Activated naive CD8-positive, alpha-beta T cell treated with anti-CD3 and anti-CD28 coated beads, Interleukin-2, amount 50 U/mL, for 24 hours (primary cell): ENCODE results near the gene DGAT2L6.
"Not testable (repeated sequence)": the region's sequence is repeated elsewhere in the genome, so short reads cannot be mapped to it uniquely, and the experiment has no call there.

ENCODE experiments used
- ATAC-seq: fragments of 150-1000 bp; cut with Tn5 transposase; one replicate; pipeline ENCODE4 v1.10.0; 2021
- DNase-seq: peaks from one replicate; pipeline ENCODE4 v3.0.0; 2021
- H3K27ac Mint-ChIP-seq: one replicate; pipeline ENCODE4 v1.8.0; 2021; ENCODE audit warnings: mild to moderate bottlenecking, mixed read lengths
- H3K27me3 Mint-ChIP-seq: one replicate; pipeline ENCODE4 v1.8.0; 2021; ENCODE audit warnings: mixed read lengths
- H3K36me3 Mint-ChIP-seq: one replicate; pipeline ENCODE4 v1.8.0; 2021; ENCODE audit warnings: low read depth, mixed read lengths
- H3K4me1 Mint-ChIP-seq: one replicate; pipeline ENCODE4 v1.8.0; 2021; ENCODE audit warnings: mixed read lengths
- H3K4me3 Mint-ChIP-seq: one replicate; pipeline ENCODE4 v1.8.0; 2021; ENCODE audit warnings: mild to moderate bottlenecking, moderate library complexity, mixed read lengths
- H3K9me3 Mint-ChIP-seq: one replicate; pipeline ENCODE4 v1.8.0; 2021; ENCODE audit warnings: mixed read lengths

DGAT2L6 gene

DNA sequence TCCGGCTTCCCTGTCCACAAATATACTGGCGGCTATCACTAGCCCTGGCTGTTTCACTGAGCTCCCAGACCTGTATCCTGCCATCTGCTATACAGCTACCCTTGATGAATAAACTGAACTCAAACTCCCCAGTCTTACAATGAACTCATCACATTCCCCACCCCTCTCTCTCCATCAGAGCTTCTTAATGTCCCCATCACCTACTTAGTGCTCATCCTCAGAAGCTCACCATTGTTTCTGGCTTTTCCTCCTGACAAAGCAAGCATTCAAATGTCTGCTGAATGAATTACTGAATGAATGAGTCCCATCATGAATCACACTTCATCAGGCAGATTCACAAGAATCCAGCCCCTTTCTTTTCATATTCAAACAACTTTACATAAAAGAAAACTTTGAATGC lies 5.7 kb upstream of the DGAT2L6 start:
- DNase-seq, result no peak
- no peak overlapping the region for H3K27ac Mint-ChIP-seq
- no peaks in the 10 kb centered on the region for H3K27me3 Mint-ChIP-seq
- no peak overlapping the region for H3K4me3 Mint-ChIP-seq
- H3K4me1 Mint-ChIP-seq, result peaks cover 12% of the 10 kb centered on the region
- H3K9me3 Mint-ChIP-seq, result no peaks in the 10 kb centered on the region
- ATAC-seq, result no peak
- H3K36me3 Mint-ChIP-seq, result peaks cover 3% of the 10 kb centered on the region

DNA sequence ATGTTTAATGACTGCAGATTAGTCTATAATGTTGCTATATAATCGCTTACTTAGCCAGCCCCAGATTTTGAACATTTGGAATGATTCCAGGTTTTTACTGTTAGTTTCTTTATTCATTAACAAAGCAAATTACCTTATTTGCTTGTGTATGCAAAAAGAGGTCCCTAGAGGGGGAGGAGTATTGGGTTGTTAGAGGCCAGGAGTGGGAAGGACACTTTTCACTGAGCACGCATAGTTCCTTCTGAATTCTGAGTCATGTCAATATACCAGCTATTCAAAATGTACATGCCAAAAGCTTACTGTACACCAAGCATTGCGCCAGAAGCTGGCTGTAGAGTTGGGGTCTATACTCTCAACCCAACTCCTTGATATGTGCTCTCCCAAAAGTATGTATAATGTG lies 5.1 kb upstream of the DGAT2L6 start:
- peaks cover 3% of the 10 kb centered on the region for H3K36me3 Mint-ChIP-seq
- H3K4me3 Mint-ChIP-seq, result no peak overlapping the region
- H3K27ac Mint-ChIP-seq, result no peak overlapping the region
- peaks cover 12% of the 10 kb centered on the region for H3K4me1 Mint-ChIP-seq
- H3K27me3 Mint-ChIP-seq, result no peaks in the 10 kb centered on the region
- ATAC-seq (no peak), DNase-seq (no peak)
- H3K9me3 Mint-ChIP-seq, result no peaks in the 10 kb centered on the region

DNA sequence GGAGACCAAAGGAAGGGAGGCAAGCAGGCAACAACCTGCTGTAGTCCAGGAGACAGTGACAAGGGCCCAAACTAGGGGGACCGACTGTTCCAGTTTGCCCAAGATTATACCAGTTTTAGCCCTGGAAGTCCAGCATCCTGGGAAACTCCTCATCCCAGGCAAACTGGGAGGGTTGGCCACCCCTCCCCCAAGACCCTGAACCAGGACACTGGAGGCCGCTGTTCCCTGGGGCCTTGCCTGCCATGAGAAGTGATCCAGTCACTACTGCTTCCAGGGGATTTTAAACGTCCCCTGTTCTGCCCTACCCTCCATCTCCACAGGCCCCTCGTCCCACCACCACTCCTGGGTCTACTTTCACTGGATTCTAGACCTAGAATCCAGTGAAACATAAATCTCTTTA lies 4.3 kb upstream of the DGAT2L6 start:
- Mint-ChIP-seq H3K36me3 (no peaks in the 10 kb centered on the region), H3K4me1 (peaks cover 12% of the 10 kb centered on the region), H3K4me3 (no peak overlapping the region), H3K9me3 (no peaks in the 10 kb centered on the region), H3K27ac (no peak overlapping the region), H3K27me3 (no peaks in the 10 kb centered on the region)
- ATAC-seq (no peak), DNase-seq (no peak)

DNA sequence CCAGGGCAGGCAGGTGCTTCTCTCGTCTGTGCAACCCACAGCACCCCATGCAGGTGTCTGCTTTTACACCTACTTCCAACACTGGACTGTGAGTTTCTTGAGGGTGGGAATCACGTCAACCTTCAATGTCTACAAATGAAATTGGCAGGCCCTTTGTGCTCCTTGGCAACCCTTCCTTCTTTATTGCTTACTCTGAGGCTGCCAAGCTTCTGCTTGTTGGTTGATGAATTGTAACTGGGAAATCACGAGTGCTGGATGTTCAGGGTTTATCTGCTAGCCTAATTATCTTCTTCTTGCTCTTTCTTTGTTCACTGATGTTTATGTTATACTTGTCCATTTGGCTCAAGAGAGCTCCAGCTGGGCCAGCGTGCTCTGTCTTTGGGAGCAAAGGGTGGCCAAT lies 2.5 kb upstream of the DGAT2L6 start:
- Mint-ChIP-seq H3K9me3 (no peaks in the 10 kb centered on the region), H3K36me3 (no peaks in the 10 kb centered on the region), H3K27me3 (no peaks in the 10 kb centered on the region), H3K27ac (no peak overlapping the region), H3K4me1 (peaks cover 12% of the 10 kb centered on the region), H3K4me3 (no peak overlapping the region)
- no peak for ATAC-seq
- no peak for DNase-seq

DNA sequence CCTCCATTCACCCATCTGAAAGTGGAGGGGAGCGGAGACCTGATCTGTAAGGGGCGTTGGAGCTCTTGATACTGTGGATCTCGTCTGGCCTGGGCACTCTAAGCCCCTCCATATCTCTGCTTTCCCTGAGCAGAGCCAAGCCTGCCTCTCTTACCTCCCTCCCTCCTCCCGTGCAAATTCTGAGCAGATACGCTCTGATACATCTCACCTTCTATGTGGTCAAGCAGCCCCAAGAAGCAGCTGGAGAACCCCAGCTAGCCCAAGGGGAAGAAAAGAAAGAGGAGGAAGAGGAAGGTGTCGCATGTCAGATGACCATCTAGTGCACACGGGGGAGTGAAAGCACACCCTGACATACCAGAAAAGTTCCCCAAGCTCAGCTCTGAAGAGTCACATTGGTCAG lies 1.9 kb upstream of the DGAT2L6 start:
- Mint-ChIP-seq H3K27ac (no peak overlapping the region), H3K4me1 (peaks cover 12% of the 10 kb centered on the region), H3K4me3 (no peak overlapping the region), H3K9me3 (no peaks in the 10 kb centered on the region), H3K27me3 (no peaks in the 10 kb centered on the region), H3K36me3 (no peaks in the 10 kb centered on the region)
- DNase-seq (no peak), ATAC-seq (no peak)

DNA sequence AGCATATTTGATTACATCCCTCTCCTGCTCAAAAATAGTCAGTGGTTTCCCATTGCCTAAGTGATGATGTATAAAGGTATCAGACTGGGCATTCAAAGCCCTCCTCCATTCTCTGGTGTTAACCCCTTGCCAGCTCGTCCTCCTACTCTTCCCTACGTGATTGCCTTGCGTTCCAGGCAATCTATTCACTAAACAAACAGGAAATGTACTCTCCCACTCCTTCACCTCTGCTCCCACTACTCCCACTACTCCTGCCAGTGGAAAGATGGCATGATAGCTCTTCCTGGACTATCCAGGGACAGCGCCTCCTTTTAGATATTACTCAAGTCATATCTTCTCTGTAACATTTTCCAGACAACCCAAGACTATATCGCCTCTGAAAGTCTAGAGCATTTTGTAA lies 5.8 kb downstream of the DGAT2L6 start:
- H3K27ac Mint-ChIP-seq, result no peak overlapping the region
- H3K27me3 Mint-ChIP-seq, result peaks cover 3% of the 10 kb centered on the region
- ATAC-seq, result no peak
- DNase-seq, result no peak
- no peak overlapping the region for H3K4me3 Mint-ChIP-seq
- no peaks in the 10 kb centered on the region for H3K36me3 Mint-ChIP-seq
- H3K9me3 Mint-ChIP-seq, result no peaks in the 10 kb centered on the region
- no peaks in the 10 kb centered on the region for H3K4me1 Mint-ChIP-seq

DNA sequence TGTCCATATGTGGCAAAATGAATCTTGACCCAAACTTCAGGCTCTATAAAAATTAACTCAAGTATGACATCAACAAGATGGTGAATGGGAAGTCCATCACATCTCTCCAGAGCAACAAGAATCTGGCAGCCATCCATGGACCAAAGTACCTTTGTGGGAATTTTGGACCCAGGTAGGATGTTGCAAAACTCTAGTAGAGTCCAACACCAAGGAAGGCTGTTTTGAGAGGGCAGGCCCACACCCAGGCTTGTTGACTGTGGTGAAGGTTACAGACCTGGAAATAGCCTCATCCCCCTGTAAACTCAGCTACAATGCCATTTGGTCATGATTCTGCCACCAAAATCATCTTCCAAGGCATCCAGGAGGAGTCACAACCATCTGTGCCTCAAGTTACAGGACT lies 12.9 kb downstream of the DGAT2L6 start:
- Mint-ChIP-seq H3K36me3 (no peaks in the 10 kb centered on the region), H3K4me1 (no peaks in the 10 kb centered on the region), H3K27ac (no peak overlapping the region), H3K27me3 (peaks cover 2% of the 10 kb centered on the region), H3K9me3 (peaks cover 9% of the 10 kb centered on the region), H3K4me3 (no peak overlapping the region)
- ATAC-seq (no peak), DNase-seq (no peak)

DNA sequence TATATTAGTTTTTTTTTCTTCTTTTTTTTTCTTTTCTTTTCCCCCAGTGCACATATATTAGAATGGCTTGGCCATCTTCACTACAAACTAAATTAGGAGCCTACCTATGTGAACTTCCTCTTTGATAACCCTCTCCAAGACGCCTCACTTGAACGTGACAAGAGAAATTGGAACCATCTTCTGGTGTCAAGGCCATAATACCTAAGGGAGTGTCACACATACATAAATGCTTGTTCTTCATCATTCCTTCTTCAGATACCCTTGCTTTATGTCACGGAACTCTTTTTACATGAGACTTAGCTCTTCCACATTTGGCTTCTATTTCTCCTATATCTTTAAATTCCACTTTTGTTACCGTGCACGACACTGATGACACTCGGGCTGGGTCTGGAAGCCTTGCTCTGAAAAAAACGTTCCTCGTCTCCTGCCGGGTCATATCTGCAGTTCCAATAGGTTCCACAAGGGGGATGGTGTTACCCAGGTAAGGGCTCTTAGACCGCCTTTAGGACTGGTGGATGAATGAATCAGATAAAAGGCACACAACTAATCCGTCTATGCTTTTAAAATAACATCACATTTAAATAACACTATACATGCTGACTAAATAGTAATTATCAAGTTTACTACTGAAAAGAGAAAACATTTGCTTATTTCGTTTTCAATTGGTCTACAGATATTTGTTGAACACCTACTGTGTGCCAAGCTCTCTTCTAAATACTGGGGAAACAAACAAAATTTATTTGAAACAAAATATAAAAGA lies 19.9 kb downstream of the DGAT2L6 start:
- Mint-ChIP-seq H3K36me3 (no peaks in the 10 kb centered on the region), H3K27ac (no peak overlapping the region), H3K4me3 (no peak overlapping the region), H3K27me3 (peaks cover 3% of the 10 kb centered on the region), H3K4me1 (peaks cover 7% of the 10 kb centered on the region), H3K9me3 (no peaks in the 10 kb centered on the region)
- DNase-seq (peak; percentile 68), ATAC-seq (peak; percentile 89)

DNA sequence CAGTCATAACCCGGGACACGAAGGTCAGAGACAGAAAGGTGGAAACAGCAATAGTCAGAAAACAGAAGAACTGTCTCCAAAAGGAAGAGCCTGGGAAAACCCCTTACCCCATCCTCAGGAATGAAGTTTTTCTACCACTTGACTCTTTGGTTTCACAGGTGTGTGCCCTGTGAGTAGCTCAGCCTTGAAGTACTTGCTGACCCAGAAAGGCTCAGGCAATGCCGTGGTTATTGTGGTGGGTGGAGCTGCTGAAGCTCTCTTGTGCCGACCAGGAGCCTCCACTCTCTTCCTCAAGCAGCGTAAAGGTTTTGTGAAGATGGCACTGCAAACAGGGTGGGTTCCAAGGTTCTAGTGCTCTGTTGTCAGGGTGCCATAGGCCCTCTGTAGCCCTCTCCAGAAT lies 24.4 kb downstream of the DGAT2L6 start:
- H3K4me3 Mint-ChIP-seq, result no peak overlapping the region
- H3K4me1 Mint-ChIP-seq, result peaks cover 7% of the 10 kb centered on the region
- DNase-seq, result no peak
- no peak for ATAC-seq
- no peaks in the 10 kb centered on the region for H3K9me3 Mint-ChIP-seq
- H3K27me3 Mint-ChIP-seq, result peaks cover 2% of the 10 kb centered on the region
- no peaks in the 10 kb centered on the region for H3K36me3 Mint-ChIP-seq
- H3K27ac Mint-ChIP-seq, result no peak overlapping the region

DNA sequence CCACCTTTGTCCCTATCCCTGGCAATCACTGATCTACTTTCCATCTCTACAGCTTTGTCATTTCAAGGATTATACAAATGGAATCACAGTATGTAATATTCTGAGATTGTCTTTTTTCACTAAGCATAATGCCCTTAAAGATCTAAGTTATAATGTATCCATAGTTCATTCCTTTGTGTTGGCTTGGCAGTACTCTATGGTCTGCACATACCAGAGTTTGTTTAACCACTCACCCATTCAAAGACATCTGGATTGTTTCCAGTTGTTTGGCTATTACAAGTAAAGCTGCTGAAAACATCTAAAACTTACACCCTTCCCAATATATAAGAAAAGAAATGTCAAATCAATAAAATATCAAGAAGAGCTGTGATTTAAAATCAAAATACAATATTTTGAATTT lies 31.2 kb downstream of the DGAT2L6 start:
- H3K9me3 Mint-ChIP-seq, result no peaks in the 10 kb centered on the region
- no peak for ATAC-seq
- no peaks in the 10 kb centered on the region for H3K4me1 Mint-ChIP-seq
- no peaks in the 10 kb centered on the region for H3K36me3 Mint-ChIP-seq
- no peak overlapping the region for H3K27ac Mint-ChIP-seq
- H3K27me3 Mint-ChIP-seq, result no peaks in the 10 kb centered on the region
- no peak overlapping the region for H3K4me3 Mint-ChIP-seq
- no peak for DNase-seq

DNA sequence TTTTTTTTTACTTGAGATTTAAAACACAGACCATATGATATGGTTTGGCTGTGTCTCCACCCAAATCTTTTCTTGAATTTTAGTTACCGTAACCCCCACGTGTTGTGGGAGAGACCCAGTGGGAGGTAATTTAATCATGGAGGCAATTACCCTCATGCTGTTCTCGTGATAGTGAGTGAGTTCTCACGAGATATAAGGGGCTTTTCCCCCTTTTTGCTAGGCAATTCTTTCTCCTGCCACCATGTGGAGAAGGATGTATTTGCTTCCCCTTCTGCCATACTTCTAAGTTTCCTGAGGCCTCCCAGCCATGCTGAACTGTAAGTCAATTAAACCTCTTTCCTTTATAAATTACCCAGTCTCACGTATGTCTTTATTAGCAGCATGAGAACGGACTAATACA lies 32.3 kb downstream of the DGAT2L6 start:
- not testable (repeated sequence) for H3K36me3 Mint-ChIP-seq, H3K4me1 Mint-ChIP-seq, H3K9me3 Mint-ChIP-seq, H3K27ac Mint-ChIP-seq, ATAC-seq, H3K4me3 Mint-ChIP-seq, H3K27me3 Mint-ChIP-seq, DNase-seq

DNA sequence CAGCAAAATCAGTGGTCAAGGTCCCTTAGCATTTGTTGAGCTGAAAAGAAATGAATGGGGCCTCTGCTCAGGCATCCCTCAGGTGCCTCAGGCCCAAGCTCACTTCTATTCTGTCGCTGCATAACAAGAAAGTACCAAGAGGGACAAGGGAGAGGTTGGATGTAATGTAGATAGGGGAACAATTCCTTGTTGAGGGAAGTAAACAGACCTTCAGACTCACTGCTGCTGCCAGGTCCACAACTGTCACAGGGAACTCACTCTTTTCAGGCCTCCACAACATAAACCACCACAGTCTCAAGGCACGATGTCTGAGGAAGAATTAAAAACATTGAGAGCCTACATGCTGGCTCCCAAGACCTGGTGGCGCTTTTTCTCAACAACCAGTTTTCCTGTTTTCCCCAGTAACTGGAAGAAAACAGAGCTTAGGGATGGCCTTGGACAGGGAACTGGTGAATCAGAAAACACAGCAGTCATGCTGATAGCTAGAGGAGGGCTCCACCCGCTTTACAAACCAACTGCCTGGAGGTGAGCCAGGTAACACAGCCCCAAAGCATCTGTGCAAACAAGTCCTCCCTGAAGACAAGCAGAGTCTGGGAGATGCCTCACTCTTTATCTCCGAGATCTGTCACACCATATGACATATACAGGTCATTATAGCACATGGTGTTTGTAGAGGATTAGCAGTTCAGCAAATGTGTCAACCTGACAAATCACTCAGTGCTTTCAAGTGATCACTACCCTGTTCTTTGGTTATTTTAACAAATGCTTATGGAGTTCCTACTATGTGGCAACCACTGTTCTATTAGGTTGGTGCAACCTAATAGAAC lies 42.9 kb downstream of the DGAT2L6 start:
- DNase-seq (no peak), ATAC-seq (no peak)

DNA sequence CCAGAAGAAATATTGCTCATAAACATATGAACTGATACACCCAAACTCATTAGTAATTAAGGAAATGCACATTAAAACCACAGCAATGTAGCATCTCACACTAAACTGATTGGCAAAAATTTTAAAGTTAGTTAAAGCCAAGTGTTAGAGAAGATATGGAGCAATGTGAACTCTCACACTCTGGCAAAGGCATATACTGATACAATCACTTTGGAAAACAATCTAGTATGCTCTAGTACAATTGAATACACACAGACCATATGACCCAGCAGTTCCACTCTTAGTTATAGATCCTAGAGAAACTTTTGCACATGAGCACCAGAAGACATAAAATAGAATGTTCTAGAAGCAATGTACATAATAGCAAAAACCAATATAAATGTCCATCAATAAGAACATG lies 48.8 kb downstream of the DGAT2L6 start:
- H3K27me3 Mint-ChIP-seq, result no peaks in the 10 kb centered on the region
- no peak overlapping the region for H3K27ac Mint-ChIP-seq
- no peak for ATAC-seq
- H3K4me1 Mint-ChIP-seq, result peaks cover 2% of the 10 kb centered on the region
- DNase-seq, result no peak
- no peaks in the 10 kb centered on the region for H3K9me3 Mint-ChIP-seq
- H3K36me3 Mint-ChIP-seq, result no peaks in the 10 kb centered on the region
- no peak overlapping the region for H3K4me3 Mint-ChIP-seq

More for the DNA sequence above, 42.9 kb downstream of the DGAT2L6 start:
- Mint-ChIP-seq H3K27ac (no peak overlapping the region), H3K36me3 (no peaks in the 10 kb centered on the region), H3K4me1 (no peaks in the 10 kb centered on the region), H3K9me3 (no peaks in the 10 kb centered on the region), H3K4me3 (no peak overlapping the region), H3K27me3 (no peaks in the 10 kb centered on the region)

DNA sequence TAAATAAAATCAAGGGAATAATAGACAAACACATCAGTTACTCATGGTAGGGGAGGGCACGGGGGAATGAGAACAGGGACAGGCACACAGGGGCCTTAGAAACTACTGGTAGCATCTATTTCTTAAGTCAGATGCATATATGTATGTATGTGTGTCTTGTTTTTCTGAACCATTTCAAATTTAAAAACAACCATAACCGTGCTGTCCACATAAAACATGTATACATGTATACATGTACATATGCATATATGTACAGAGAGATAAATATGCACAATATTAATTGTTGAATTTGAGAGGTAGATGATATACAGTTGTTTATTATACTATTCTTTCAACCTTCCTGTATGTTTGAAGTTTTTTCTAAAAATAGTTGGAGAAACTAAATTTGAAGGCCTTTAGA lies 49.4 kb downstream of the DGAT2L6 start:
- H3K27me3 Mint-ChIP-seq, result no peaks in the 10 kb centered on the region
- no peak for ATAC-seq

DNA sequence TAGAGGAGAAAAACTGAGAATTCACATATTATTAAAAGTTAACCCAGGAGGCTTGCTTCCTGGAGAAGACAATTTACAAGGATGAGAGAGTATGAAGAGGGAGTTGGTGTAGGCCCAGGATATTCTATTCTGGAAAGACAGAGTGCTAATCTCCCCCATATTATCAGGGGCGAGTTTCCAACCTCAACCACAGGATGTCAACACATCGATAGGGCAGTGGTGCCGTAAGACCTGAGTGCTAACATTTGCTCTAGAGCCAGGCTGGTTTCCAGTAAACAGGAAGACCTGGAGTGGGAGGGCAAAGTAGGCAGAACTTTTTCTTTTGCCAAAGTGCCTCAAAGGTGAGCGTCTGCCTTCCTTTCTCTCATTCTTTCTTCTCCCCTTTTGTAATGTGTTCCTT lies 54.4 kb downstream of the DGAT2L6 start:
- DNase-seq (no peak), ATAC-seq (peak; percentile 73)
- Mint-ChIP-seq H3K27me3 (no peaks in the 10 kb centered on the region), H3K9me3 (no peaks in the 10 kb centered on the region), H3K4me1 (peaks cover 45% of the 10 kb centered on the region), H3K4me3 (peak overlapping the region; percentile 51), H3K27ac (peak overlapping the region; percentile 57), H3K36me3 (peaks cover 2% of the 10 kb centered on the region)

More for the DNA sequence above, 49.4 kb downstream of the DGAT2L6 start:
- Mint-ChIP-seq H3K9me3 (no peaks in the 10 kb centered on the region), H3K4me1 (peaks cover 7% of the 10 kb centered on the region), H3K36me3 (no peaks in the 10 kb centered on the region), H3K4me3 (no peak overlapping the region), H3K27ac (no peak overlapping the region)
- no peak for DNase-seq
